ENCODE data around the gene ATXN10.
"Not testable (repeated sequence)": the region's sequence is repeated elsewhere in the genome, so short reads cannot be mapped to it uniquely, and the experiment has no call there.

Gene ATXN10

DNA sequence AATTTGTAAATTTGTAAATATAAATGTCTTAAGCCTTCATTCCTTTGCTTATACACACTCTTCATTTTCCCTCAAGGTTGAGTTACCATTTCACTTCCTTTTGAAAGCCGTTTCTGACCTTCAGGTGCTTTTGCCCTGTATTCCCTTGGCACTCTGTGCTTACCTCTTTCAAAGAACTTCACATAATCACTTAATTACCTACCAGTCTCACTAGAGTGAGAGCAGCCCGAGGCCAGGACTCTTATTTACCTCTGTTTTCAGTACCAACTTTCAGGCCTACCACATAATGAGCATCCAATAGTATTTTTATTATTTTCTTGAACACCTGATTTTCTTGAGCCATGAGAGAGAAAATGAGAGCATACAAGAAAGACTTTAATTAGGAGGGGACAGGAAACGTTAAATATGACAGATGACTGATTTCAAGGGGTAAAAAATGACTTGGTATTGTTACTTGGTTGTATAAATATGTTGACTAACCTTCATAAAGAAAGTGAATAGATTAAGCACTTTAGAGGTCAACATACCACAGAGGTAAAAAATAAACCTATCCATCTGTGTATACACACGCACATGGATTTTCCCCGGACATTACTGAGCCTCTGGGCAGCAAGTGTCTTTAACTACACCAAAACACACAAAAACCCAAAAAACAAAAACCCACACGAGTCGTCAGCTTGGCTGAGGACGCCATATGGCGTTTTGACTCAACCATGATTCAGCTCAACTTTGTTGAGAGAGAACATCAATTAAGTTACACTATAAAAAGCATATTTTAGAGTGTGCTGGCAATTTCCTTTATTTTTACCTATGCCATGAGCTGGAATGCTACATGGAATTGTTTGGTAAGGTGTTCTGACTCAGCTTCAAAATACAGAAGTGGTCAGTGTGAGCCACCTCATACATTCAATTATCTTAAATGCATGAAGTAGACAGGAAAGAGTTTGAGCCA is 7.6 kb downstream of the ATXN10 start:
- DNase-seq (ENCODE audit: low read depth in 3 of 3) = no peak

DNA sequence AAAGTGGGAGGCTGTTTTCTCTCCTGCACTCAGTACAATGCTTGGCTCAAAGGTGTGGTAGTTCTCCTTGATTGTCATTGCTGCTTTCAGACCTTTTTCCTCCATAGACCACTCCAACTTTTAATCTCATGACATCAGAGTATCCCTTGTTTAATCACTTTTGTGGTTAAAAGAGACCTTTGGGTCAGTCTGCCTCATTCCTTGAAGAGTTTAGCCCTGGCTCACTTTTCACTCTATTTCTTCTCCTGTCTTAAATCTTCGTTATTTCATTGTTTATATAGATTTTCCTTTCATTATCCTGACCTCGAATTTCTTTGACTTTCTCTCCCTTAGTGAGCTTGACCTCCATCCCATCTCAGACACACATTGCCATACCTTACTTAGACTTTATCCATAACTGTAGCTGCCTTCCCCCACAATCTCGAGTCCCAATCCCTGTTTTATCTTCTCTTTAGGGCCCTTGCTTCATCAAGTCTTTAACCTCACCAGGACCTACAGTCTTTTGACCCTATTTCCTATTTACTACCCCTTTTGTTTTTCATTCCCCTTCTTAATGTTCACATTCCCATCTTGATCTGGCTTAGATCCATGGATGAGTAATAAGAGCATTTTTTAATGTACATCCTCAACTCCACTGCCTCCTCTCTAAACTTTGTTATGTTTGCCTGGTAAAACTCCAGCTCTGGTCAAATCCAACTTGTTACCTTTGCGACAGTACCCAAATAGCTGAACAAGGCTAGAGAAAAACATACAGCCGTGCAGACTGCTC is 9.5 kb downstream of the ATXN10 start:
- DNase-seq (ENCODE audit: low read depth in 3 of 3) = no peak

DNA sequence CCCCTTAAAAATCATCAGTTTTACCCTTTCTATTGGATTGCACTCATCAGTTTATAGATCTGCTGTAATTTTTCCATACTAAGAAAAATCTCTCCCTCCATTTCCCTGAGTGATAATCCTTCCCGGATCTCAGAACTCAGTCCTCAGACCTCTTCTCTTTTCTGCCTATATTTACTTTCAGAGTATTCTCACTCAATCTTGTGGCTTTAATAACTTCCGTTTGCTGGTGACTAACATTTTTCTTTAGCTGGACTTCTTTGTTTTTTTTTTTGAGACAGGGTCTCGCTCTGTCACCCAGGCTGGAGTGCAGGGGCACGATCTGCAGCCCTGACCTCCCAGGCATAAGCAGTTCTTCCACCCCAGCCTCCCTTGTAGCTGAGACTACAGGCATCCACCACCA is 10.4 kb downstream of the ATXN10 start:
- no peak for DNase-seq (ENCODE audit: low read depth in 3 of 3)

DNA sequence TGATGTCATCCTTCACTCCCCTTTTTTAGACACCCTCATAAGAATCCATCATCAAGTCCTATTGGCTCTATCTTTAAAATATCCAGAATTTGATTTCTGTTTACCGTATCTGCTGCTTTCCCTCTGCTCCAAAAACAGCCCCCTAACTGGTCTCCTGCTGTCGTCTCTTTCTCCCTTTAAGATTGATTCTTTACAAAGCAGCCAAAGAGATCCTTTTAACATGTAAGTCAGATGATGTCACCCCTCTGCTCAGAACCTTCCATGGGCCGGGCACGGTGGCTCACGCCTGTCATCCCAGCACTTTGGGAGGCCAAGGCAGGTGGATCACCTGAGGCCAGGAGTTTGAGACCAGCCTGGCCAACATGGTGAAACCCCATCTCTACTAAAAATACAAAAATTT is 11.1 kb downstream of the ATXN10 start:
- DNase-seq (ENCODE audit: low read depth in 3 of 3) = not testable (repeated sequence)

DNA sequence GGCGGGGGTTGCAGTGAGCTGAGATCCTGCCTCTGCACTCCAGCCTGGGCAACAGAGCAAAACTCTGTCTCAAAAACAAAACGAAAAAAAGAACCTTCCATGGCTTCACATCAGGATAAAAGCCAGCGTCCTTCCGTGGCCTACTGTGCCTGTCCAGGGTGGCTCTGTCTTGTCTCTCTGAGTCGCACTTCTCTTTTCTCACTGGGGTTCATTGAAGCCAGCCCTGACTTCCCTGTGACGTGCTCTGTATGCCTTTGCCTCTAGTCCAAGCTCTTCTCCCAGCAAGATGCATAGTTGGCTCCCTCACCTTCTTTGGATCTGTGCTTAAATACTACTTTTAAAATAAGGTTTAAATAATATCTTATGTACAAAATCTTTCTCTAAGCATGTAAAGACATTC is 11.6 kb downstream of the ATXN10 start:
- DNase-seq (ENCODE audit: low read depth in 3 of 3) = no peak

DNA sequence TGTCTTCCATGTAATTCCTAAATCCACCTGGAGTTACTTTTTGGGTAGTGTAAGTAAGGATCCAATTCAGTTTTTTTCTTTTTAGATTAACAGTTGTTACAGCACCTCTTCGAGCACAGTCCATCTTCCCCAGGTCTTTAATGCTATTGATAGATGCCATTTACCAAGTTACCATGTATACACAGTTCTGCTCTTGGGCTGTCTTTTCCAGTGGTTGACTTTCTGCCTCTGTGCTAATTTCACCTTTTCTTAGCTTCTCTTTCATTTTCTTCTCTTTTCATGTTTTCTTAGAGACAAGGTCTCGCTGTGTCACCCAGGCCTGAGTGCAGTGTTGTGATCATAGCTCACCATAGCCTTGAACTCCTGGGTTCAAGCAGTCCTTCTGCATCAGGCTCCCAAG is 12.0 kb downstream of the ATXN10 start:
- no peak for DNase-seq (ENCODE audit: low read depth in 3 of 3)

DNA sequence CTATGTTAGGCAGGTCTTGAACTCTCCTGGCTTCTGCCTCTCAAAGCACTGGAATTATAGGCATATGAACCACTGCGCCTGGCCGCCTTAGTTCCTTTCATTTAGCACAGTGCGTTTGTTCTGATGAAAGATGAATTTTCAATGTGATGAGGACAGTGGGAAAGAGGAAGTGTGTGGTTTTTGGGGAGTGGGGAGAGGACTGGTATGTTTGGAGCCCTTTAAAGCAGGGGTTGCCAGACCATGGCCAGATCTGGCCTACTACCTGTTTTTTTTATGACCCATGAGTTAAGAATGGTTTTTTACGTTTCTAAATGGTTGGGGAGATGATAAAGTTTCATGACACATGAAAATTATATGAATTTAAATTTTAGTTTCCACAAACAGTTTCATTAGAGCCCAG is 12.5 kb downstream of the ATXN10 start:
- no peak for DNase-seq (ENCODE audit: low read depth in 3 of 3)

DNA sequence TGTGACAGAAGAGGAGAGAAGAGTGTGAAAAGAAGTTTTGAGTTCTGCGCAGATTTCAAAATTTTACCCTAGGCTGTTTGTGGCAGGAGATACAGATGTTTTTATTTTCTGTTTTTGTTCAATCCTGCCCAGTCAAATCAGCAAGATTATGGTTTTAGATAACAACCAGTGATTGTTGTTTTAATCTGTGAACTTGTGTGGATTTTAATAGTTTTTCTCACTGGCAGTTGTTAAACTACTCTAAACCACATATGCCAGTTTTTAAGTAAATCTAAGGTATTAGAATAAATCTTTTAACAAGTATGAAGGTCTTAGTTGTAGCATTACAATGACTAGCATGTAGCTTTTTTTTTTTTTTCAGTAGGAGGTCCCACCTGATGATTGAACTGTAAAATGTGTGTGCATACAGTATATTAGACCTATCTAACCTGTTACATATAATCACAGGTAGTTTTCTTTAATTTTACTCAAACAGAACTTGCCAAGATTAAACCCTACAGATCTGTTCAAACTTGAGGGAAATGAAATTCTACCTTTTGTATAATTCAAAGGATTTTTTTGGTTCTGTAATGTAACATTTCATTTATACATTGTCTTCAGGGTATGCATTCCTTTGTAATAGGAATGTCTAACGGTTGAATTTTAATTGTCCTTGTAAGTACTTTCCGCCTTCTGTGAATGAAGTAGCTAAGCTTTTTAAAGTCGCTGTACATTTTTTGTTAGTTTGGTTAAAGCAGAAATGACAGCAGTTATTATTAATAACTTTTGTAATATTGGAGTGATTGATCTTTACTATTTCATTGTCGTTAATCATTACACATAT is 13.3 kb downstream of the ATXN10 start:
- no peak for DNase-seq (ENCODE audit: low read depth in 3 of 3)

DNA sequence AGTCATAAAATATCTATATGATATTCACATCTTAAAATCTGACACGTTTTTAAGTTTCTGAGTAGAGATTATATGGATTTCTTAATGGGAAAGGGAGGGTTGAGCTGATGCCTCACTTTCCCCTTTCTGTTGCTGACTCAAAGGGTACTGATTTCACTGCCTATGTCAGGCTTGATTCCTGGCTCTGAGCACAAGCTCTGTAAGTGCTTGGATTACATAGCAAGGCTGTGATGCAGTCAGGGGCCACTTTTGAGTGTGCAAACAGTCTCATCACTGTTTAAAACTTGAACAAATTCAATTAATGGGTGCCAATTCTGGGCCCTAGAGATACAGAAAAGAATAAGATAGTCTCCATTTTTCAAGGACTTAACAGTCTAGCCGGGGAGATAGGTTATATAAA is 14.4 kb downstream of the ATXN10 start:
- no peak for DNase-seq (ENCODE audit: low read depth in 3 of 3)

DNA sequence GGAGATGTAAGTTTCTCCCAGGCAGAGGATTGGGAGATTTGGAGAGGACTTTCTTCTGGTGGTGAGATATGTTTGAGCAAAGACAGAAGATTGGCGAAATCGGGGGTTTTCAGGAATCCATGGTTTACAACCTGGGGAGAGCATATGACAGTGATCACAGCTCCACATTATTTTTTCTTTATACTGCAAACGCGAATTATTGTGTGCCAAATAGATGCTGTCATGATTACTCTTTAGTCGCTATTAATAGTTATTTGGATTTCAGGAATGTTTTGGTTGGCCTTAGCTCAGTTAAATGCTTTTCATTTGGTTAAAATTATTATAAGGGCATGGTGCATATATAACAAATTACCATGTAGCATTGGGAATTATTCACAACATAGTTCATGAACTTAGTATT is 15.2 kb downstream of the ATXN10 start:
- no peak for DNase-seq (ENCODE audit: low read depth in 3 of 3)

DNA sequence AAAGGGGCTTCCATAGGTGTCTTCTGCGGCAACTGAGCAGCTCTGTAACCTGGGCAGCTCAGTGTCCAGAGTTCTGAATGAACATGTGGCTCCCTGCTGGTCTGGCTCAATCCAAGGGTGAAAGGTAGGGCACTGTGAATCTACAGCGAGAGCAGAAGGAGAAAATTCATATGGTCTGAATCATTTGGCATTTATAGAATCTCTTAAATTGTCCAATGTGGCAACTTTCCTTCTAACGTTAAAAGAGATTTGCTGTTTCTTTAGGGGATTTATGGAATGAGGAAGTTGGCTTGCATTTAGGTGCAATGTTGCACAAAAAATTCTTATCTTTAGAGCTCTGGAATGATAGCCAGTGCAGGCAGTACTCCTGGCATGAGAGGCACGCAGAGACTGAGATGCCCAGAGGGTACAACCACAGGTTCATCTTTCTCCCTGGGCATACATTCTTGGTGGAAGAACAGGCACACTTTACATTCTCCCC is 17.0 kb downstream of the ATXN10 start:
- DNase-seq (ENCODE audit: low read depth in 3 of 3) = no peak

DNA sequence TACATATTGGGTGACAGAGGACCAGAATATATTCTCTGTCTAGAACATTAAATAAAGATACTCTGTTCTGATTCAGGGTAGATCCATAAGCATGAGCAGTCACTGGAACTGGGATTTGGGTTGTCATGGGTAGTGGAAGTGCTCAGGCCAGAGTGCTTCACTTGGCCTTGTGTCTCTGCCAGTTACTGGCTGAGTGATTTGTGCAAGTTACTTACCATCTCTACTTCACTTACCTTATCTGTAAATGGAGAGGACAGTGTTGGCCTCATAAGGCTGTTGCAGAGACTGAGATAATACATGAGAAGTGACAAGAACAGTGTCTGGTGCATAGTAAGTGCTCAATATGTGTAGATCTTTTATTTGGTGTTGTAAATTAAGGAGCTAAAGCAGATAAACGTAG is 17.6 kb downstream of the ATXN10 start:
- no peak for DNase-seq (ENCODE audit: low read depth in 3 of 3)

DNA sequence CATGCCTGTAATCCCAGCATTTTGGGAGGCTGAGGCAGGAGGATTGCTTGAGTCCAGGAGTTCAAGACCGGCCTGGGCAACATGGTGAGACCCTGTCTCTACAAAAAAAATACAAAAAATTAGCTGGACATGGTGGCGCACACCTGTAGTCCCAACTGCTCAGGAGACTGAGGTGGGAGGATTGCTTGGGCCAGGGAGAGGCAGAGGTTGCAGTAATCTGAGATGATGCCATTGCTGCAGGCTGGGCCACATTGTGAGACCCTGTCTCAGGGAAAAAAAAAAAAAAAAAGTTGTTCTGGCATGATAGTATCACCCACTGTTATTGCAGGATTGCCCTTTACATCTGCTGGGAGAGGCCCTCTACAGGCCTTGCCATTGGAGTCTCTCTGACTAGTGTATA is 18.4 kb downstream of the ATXN10 start:
- DNase-seq (ENCODE audit: low read depth in 3 of 3) = no peak

DNA sequence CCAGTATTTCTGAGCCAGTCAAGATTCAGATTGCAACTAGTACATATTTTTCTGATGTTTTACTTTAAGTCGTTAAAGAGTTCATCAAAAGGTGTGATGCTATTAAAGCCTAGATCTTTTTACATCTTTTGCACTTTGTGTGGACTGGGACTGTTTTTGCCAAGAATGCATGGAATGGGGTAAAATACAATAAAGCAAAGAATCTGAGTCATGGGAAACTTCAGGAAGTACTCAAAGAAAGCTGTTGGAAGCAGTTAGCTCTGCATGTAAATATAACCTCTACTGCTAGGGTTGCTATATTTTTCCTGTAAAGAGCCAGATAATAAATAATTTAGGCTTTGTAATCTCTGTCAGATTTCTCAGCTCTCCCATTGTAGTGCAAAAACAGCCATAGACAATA is 20.9 kb downstream of the ATXN10 start:
- no peak for DNase-seq (ENCODE audit: low read depth in 3 of 3)

DNA sequence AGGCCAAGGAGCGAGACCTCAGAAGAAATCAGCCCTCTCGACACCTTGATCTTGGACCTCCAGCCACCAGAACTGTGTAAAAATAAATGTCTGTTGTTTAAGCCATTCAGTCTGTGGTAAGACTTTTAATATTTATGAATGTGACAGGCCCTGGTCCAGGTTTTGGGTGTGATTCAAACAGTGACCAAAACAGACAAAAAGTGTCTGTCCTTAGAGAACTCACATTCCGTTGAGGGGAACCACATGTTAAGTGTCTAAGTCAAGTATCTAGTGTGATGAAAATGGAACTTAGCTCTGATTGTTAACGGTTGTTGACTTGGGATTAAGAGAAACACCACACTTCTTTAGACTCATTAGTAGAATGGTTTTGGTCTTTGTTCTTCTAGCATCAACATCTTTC is 22.2 kb downstream of the ATXN10 start:
- DNase-seq (ENCODE audit: low read depth in 3 of 3) = no peak

DNA sequence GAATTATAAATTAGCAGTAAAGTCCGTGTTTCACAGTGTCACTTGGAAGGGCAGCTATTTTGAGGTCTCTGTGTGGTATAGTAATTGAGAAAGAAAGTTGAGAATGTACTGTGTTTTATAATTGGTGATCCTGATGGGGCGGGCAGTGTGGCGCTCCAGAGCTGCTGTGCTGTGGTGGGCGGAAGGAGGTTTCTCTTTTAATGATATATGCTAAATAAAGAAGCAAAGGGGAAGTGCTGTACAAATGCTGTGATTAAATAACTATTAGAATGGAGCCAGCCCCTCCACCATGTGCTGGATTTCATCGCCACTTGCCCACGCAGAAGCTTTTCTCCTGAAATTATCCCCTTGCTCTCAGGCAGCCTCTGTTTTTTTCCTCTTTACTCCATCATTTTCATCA is 24.6 kb downstream of the ATXN10 start:
- no peak for DNase-seq (ENCODE audit: low read depth in 3 of 3)

DNA sequence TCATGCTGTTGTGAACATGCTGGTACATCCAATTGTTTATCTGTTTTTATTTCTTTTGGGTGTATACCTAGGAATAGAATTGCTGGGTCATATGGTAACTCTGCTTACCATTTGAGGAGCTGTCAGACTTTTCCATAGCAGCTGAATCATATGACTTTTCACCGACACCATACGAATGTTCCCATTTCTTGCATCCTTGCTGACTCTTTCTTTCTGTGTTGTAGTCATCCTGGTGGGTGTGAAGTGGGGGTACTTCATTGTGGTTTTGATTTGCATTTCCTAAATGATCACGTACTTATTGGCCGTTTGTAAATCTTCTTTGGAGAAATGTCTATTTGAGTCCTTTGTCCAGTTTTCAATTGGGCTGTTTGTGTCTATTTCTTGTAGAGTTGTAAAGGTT is 26.5 kb downstream of the ATXN10 start:
- DNase-seq (ENCODE audit: low read depth in 3 of 3) = no peak

DNA sequence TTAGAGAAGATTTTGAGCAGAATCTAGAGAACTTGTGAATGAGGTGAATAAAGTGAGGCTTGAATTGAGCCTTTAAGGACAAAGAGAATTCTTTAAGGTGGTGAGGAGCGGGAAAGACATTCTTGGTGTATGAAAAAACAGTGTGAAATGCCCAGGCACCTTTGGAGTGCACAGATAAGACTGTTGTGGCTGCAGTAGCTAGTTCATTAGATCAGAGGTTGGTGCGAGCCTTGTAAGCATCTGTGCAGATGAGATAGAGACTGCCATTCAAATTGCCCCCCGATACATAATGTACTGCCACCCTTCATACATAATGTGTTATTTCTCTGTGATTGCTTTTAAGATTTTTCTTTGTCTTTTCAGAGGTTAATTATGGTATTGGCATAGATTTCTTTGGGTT is 31.3 kb downstream of the ATXN10 start:
- DNase-seq (ENCODE audit: low read depth in 3 of 3) = no peak

DNA sequence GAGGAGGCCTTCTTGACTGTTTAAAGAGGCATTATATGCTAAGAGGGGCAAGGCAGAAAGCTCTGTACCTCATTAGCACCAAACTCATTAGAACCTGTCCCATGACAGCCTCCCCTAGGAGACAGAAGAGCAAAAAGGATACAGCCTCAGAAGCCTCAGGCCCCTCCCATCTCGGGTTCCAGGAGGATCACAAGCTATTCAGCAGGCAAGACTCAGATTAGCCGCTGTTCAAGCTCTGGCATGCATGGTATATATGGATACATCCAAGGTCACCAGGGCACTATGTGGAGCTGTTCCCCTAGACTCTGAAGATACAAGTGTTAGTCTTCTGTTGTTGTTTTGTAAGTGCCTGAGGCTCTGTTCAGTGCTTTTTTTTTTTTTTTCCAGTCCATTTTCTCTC is 32.1 kb downstream of the ATXN10 start:
- no peak for DNase-seq (ENCODE audit: low read depth in 3 of 3)

DNA sequence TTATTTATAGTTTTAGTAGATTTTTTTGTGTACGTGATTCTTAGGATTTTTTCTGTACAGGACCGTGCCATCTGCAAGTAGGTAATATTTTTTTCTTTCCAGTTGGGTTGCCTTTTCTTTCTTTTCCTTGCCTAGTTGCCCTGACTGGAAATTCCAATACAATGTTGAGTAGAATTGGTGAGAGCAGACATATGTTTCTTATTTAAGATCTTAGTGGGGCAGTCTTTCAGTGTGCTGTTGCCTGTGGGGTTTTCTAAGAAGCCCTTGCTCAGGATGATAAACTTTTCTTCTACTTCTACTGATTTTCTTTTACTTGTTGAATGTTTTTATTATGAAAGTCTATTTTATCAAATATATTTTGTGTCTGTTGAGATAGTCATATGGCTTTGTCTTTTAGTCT is 33.0 kb downstream of the ATXN10 start:
- no peak for DNase-seq (ENCODE audit: low read depth in 3 of 3)

DNA sequence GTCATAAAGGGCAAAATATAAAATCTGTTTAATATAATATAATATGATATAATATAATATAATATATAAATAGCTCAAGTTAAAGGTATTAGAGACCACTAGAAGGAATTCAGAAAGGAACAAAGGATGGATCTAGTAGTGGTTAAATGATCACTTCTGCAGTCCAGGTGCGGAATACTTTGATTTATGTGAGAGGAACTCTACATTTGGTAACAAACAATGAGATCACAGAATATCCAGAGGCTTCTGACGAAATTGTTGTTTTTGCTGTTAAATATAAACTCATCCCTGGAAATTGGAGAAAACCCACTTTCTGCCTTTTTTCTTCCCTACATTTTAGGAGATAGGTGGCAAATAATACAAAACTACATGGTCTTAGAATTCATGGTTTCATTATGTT is 36.0 kb downstream of the ATXN10 start:
- DNase-seq (ENCODE audit: low read depth in 3 of 3) = no peak

DNA sequence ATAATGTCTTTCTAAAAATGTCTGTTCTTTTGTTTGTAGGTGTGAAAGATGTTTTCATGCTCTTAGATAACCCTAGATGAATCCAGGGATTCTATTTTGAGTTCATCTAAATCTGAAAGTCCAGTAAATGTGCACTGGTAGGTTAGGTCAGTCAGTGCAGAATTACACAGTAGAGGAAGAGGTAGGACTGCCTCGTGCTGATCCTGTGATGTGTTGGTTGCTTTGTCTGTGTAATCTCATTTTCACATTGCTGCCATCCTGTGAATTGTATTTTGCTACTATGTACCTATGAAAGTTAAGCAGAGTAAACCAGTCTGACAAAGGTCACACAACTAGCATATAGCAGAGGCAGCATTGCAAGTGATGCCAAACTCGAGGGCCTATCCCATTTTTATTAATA is 36.5 kb downstream of the ATXN10 start:
- no peak for DNase-seq (ENCODE audit: low read depth in 3 of 3)

Data from stimulated activated CD4-positive, alpha-beta T cell treated with anti-CD3 and anti-CD28 coated beads, TNF-alpha, amount 100 ng/mL, for 4 hours (primary cell).